ENCODE measurements around the gene EFHC2.

DNA sequence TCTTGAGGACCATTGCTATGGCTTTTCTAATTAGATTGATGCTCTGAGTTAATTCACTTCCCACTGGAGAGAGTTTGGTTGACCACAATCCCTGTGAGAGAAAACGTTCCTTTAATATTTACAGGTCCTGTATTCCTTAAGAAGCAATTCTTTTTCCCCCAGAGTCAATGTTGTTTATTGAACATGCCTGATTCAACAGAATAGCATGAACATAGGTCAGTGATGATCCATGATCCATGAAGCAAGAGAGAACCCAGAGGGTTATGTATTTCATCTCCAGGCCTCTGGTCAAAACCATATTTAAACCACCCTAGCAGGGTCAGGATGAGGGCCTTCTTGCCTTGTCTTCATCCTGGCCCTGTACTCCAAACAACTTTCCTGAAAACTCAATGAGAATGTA, 39.4 kb upstream of the EFHC2 start:
- TF ChIP-seq, protein P1, sequence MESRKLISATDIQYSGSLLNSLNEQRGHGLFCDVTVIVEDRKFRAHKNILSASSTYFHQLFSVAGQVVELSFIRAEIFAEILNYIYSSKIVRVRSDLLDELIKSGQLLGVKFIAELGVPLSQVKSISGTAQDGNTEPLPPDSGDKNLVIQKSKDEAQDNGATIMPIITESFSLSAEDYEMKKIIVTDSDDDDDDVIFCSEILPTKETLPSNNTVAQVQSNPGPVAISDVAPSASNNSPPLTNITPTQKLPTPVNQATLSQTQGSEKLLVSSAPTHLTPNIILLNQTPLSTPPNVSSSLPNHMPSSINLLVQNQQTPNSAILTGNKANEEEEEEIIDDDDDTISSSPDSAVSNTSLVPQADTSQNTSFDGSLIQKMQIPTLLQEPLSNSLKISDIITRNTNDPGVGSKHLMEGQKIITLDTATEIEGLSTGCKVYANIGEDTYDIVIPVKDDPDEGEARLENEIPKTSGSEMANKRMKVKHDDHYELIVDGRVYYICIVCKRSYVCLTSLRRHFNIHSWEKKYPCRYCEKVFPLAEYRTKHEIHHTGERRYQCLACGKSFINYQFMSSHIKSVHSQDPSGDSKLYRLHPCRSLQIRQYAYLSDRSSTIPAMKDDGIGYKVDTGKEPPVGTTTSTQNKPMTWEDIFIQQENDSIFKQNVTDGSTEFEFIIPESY (IDR thresholded peaks at IDR 0.05), result no peak
- TF ChIP-seq EP300 (IDR thresholded peaks at IDR 0.05; ENCODE audit: borderline replicate concordance in 1 of 2, control insufficient read depth in 1 of 2, low read depth in 2 of 2, low read length in 2 of 2), result no peak

Data from GM12878 (cell line).